ENCODE results near the gene DUSP11.
"Not testable (repeated sequence)": the region's sequence is repeated elsewhere in the genome, so short reads cannot be mapped to it uniquely, and the experiment has no call there.

Gene DUSP11

DNA sequence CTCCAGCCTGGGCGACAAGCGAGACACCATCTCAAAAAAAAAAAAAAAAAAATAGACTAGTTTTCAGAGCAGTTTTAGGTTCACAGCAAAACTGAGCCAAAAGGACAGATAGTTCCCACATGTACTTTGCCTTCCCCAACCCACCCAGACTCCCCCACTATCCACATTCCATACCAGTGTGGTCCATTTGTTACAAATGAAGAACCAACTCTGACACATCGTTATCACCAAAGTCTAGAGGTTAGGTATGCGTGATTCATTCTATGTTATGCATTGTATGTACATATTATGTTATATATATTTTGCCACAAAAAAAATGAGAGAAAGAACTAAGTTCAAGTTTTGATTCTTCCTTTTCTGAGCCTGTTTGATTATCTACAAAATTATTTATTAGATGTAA, 3.5 kb downstream of the DUSP11 start:
- in situ Hi-C loops (cut with MboI; ENCODE audit: low sequenced_read_pairs): no loop called here

DNA sequence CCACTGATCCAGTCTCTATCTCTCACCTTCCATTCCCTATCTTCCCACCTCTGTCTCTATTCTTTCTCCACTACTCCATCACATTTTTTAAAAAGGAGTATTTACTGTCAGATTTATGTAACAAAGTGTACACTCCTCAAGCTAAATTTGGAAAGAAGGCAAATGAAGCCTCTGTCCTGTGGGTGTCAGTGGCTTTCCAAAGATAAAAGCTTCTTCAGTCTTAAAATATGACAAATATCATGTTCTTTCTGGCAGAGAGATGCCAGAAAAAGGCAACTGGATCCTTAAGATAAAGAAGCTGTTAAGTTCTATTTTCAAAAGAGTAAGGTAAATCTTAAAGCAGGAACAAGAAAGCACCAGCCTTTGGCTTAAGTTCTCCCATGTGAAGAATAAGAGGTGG, 7.1 kb downstream of the DUSP11 start:
- in situ Hi-C loops (cut with MboI; ENCODE audit: low sequenced_read_pairs): no loop called here

DNA sequence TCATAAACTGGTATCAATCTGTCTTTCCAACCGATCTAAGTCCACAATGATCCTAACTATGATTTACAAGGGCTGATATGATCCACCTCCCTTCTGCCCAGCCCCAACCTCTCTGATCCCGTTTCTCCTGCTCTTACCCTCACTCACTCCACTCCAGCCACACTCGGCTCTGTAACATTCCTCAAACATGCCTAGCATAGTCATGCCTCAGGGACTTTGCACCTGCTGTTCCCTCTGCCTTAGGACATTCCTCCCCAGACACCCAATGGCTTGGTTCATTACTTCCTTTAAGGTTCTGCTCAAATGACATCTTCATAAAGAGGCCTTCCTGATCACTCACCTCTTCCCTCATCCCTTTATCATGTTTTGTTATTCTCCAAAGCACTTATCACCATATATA, 9.2 kb downstream of the DUSP11 start:
- in situ Hi-C loops (cut with MboI; ENCODE audit: low sequenced_read_pairs): no loop called here

DNA sequence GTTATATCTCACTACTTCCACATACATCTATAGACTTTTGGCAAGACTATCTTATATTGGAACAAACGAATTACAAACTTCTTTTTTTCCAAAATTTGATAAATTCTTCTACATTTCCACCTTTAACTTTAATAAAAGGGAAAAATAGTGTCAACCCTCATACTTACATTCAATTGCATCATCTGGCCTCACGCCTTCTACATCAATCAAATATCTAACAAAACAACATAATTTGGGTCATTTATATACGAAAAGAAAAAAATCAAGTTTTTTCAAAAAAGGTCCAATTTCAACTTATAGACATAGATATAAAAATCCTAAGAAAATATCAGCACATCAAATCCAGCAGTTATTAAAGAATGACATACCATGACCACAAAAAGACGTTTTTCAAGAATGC, 12.9 kb downstream of the DUSP11 start:
- in situ Hi-C loops (cut with MboI; ENCODE audit: low sequenced_read_pairs): no loop called here

GRCh38 chr2:73766349-73766748, 13.6 kb downstream of the DUSP11 start:
- in situ Hi-C loops (cut with MboI; ENCODE audit: low sequenced_read_pairs): no loop called here

- in situ Hi-C loops (cut with MboI; ENCODE audit: low sequenced_read_pairs): no loop called here
These were observed 15.0 kb downstream of the DUSP11 start for GRCh38 chr2:73764945-73765344.

DNA sequence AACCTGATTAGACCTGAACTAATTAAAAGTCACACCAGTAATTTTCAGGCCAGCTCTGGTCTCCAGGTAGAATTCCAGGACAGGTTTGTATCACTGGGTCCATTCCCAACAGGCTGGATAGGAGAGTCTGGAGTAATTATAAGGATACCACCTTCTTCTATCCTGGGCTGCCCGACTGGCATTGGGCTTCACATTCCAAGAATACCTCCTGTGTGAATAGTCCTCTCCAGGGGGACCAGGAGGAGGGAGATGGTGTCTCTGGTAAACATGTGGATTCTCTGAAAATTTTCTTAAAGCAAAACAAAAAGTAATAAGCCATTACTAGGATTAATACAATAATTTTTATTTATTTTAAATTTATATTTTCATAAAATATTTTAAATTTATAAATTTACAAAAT, 17.3 kb downstream of the DUSP11 start:
- in situ Hi-C loops (cut with MboI; ENCODE audit: low sequenced_read_pairs): no loop called here

- in situ Hi-C loops (cut with MboI; ENCODE audit: low sequenced_read_pairs): no loop called here
These were observed 20.0 kb downstream of the DUSP11 start for GRCh38 chr2:73759904-73760303.

DNA sequence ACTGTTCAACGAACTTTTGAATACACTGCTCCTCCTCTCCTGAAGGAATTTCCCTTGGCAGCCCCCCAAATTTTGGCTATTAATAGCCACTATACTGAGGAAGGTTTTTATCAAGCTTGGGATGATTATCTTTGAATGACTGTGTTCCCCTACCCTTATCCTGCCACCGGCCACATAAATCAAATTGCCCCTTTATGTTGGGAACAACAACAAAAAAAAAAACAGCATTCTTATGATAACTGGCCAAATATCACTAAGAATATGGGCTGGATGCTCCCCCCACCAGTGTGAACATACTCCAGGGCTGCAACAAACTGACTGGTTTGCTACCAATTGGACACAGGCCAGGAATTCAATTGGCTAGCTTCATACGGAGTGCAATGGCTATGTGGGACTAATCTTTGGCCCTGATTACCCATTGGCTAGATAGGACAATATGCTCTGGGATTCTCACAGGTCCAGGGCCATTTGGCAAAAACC, 20.6 kb downstream of the DUSP11 start:
- in situ Hi-C loops (cut with MboI; ENCODE audit: low sequenced_read_pairs): no loop called here

GRCh38 chr2:73754332-73754731, 25.6 kb downstream of the DUSP11 start:
- in situ Hi-C loops (cut with MboI; ENCODE audit: low sequenced_read_pairs): not testable (repeated sequence)

GRCh38 chr2:73749314-73749713, 30.6 kb downstream of the DUSP11 start:
- in situ Hi-C loops (cut with MboI; ENCODE audit: low sequenced_read_pairs): no loop called here

- in situ Hi-C loops (cut with MboI; ENCODE audit: low sequenced_read_pairs): no loop called here
These were observed 33.1 kb downstream of the DUSP11 start for GRCh38 chr2:73746877-73747208.

DNA sequence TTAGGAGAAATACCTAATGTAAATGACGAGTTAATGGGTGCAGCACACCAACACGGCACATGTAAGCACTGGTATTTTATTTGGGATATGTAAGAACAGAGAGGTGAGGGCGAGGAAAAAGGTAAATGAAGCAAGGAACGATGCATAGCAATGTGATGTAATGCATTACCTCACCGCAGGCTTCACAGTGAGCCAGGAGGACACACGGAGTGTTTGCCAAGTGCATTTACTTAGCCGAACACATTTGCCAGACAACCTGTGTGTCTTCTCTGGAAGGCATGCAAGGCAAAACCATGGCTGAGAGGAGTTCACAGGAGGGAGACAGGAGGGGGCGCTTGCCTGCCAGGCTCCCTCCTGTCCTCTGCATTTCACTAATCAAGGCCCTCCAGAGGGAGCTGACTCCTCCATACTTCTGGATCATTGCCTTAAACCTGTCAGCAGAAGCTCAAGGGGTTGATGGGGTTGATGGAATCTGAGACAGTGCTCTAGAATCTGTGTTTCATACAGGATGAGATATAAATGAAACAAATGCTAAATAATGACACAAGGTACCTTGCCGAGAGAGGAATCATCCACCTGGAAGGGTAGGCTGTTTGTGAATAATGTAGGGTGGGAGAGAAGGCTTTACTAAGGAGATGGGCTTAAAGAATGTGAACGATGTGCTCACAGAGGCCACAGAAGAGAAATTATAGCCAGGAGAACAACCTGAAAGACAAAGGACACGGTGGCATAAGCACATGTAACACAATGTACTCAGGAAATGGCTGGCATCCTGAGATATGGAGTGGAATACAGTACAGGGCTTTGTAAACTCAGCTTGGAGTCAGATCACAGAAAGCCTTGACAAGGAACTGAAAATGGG, 33.7 kb downstream of the DUSP11 start:
- in situ Hi-C loops (cut with MboI; ENCODE audit: low sequenced_read_pairs): no loop called here

DNA sequence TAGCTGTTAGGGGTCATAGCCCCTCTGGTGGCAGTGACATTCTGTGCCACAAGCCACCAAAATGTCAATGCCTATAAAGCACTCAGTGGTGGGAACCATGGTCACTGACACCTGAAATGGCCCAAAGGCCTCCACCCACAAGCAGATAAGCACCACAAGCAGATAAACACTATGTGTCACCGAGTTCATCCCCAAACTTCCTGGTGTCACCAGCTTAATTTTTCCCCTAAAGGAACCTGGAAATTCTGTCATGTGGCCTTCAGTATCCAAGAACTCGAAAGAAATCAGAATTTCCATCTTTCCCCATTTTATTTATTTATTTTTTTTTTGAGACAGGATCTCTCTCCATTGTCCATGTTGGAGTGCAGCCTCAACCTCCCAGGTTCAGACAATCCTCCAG, 39.1 kb downstream of the DUSP11 start:
- in situ Hi-C loops (cut with MboI; ENCODE audit: low sequenced_read_pairs): no loop called here

DNA sequence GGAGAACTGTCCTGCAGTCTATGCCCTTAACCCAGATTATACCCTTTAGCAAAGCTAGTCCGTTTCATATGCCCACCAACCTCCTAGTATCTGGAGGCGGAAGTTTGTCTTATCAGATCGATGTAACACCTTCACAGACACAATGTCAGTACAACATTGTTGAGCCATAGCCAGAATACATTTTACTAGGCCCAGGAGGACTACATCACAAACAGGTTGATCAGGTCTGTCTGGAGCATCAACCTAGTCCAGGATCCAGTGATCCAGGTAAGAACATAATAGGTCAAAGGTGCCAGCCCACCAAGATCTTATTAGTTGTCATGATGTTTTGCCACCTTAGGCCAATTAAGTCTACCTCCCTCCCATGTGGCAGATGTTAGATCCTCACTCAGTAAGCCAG, 40.8 kb downstream of the DUSP11 start:
- in situ Hi-C loops (cut with MboI; ENCODE audit: low sequenced_read_pairs): no loop called here

GRCh38 chr2:73736855-73737779, 42.8 kb downstream of the DUSP11 start, which contains the start of gene TPRKB:
TSS of gene TPRKB (minus strand) at chr2:73737345. CDS start at chr2:73734569, 2,776 bp downstream.
- in situ Hi-C loops (cut with MboI; ENCODE audit: low sequenced_read_pairs): no loop called here

DNA sequence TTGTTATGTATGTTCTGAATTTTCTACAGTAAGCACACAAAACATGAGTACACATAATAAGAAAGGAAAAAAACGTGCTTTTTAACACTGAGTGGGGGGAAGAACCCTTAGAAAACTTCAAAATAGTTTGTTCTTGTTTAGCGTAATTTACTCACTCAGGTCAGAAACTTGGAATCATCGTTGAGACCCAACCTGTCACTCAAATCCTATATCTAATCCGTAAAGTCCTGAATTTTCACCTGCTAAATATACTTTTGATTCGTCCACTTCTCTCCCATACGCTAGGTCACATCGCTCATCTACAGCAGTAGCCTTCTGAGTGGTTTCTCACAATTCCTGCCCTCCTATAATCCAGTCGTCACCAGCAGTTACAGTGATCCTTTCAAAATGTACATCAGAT, 43.5 kb downstream of the DUSP11 start:
- in situ Hi-C loops (cut with MboI; ENCODE audit: low sequenced_read_pairs): no loop called here

DNA sequence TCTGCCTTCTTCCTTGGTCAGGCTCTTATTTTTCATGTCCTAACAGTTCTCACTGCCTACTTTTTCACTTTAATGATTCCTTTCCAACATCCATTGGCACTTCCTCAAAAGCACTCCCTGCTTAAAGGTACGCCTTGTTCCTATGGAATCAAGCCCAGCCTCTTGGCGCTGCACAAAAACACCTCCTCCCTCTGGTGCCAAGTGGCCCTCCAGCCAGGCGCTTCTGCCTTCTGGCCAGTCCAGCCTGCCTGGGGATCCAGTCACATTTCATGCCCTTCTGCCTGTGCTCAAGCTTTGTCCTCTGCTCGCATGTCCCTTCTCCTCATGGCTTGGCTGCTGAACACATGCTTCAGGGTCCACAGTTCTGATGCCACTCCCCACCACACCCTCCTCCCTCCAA, 49.1 kb downstream of the DUSP11 start:
- in situ Hi-C loops (cut with MboI; ENCODE audit: low sequenced_read_pairs): no loop called here

- in situ Hi-C loops (cut with MboI; ENCODE audit: low sequenced_read_pairs): no loop called here
These were observed 51.2 kb downstream of the DUSP11 start for GRCh38 chr2:73728711-73729110.

GRCh38 chr2:73728043-73728442, 51.9 kb downstream of the DUSP11 start:
- in situ Hi-C loops (cut with MboI; ENCODE audit: low sequenced_read_pairs): no loop called here

- in situ Hi-C loops (cut with MboI; ENCODE audit: low sequenced_read_pairs): not testable (repeated sequence)
These were observed 53.2 kb downstream of the DUSP11 start for GRCh38 chr2:73726657-73727056.

All from HL-60/S4 (cell line).